ENCODE results near the gene AGO4. TPM values are rescaled to one million over a fixed set of nuclear protein-coding genes. Genes with fewer than 3 reads are reported as not detected.
"Not testable (repeated sequence)": the region's sequence is repeated elsewhere in the genome, so short reads cannot be mapped to it uniquely, and the experiment has no call there.

The AGO4 gene
- total RNA-seq, 2 donors from 2014 or later = 16.2 to 19.4 TPM

GRCh38 chr1:35866991-35867390 lies 59.2 kb downstream of the AGO4 start:
- no peak for DNase-seq (ENCODE audit: low spot score)
- Histone ChIP-seq H3K4me3 (no peak overlapping the region), H3K36me3 (no peaks in the 10 kb centered on the region), H3K27ac (no peak overlapping the region), H3K27me3 (replicated peaks; ENCODE audit: insufficient read depth) (no peaks in the 10 kb centered on the region), H3K9me3 (no peaks in the 10 kb centered on the region), H3K4me1 (ENCODE audit: control insufficient read depth in 1 of 2, low read depth in 2 of 2) (no peaks in the 10 kb centered on the region)
- no peak for ATAC-seq (ENCODE audit: insufficient number of reproducible peaks, low FRiP score, low read depth)
- no peak for TF ChIP-seq CTCF (IDR thresholded peaks at IDR 0.05)

GRCh38 chr1:35869245-35869950 lies 61.6 kb downstream of the AGO4 start:
- DNase-seq (ENCODE audit: low spot score); H3K36me3 ChIP-seq; H3K9me3 ChIP-seq; H3K4me3 ChIP-seq; ATAC-seq (ENCODE audit: insufficient number of reproducible peaks, low FRiP score, low read depth); H3K4me1 ChIP-seq (ENCODE audit: control insufficient read depth in 1 of 2, low read depth in 2 of 2); H3K27me3 ChIP-seq (replicated peaks; ENCODE audit: insufficient read depth); H3K27ac ChIP-seq: not testable (repeated sequence)

GRCh38 chr1:35870651-35871309 lies 63.0 kb downstream of the AGO4 start:
- Histone ChIP-seq H3K9me3 (no peaks in the 10 kb centered on the region), H3K4me1 (ENCODE audit: control insufficient read depth in 1 of 2, low read depth in 2 of 2) (no peaks in the 10 kb centered on the region), H3K36me3 (no peaks in the 10 kb centered on the region), H3K27me3 (replicated peaks; ENCODE audit: insufficient read depth) (no peaks in the 10 kb centered on the region), H3K27ac (no peak overlapping the region), H3K4me3 (no peak overlapping the region)
- ATAC-seq (ENCODE audit: insufficient number of reproducible peaks, low FRiP score, low read depth) = no peak
- DNase-seq (ENCODE audit: low spot score) = no peak
- no peak for TF ChIP-seq CTCF (IDR thresholded peaks at IDR 0.05)

GRCh38 chr1:35873243-35873750 lies 65.5 kb downstream of the AGO4 start:
- DNase-seq (ENCODE audit: low spot score) = no peak
- no peak for TF ChIP-seq CTCF (IDR thresholded peaks at IDR 0.05)
- ATAC-seq (ENCODE audit: insufficient number of reproducible peaks, low FRiP score, low read depth) = no peak

GRCh38 chr1:35874115-35874514 lies 66.3 kb downstream of the AGO4 start:
- not testable (repeated sequence) for H3K27ac ChIP-seq; H3K36me3 ChIP-seq; ATAC-seq (ENCODE audit: insufficient number of reproducible peaks, low FRiP score, low read depth); H3K4me3 ChIP-seq; DNase-seq (ENCODE audit: low spot score); H3K27me3 ChIP-seq (replicated peaks; ENCODE audit: insufficient read depth); H3K4me1 ChIP-seq (ENCODE audit: control insufficient read depth in 1 of 2, low read depth in 2 of 2); H3K9me3 ChIP-seq

More at GRCh38 chr1:35873243-35873750, 65.5 kb downstream of the AGO4 start:
- no peaks in the 10 kb centered on the region for H3K36me3 ChIP-seq
- no peak overlapping the region for H3K27ac ChIP-seq
- no peak overlapping the region for H3K4me3 ChIP-seq
- no peaks in the 10 kb centered on the region for H3K27me3 ChIP-seq (replicated peaks; ENCODE audit: insufficient read depth)
- H3K4me1 ChIP-seq (ENCODE audit: control insufficient read depth in 1 of 2, low read depth in 2 of 2) = no peaks in the 10 kb centered on the region
- H3K9me3 ChIP-seq = no peaks in the 10 kb centered on the region

GRCh38 chr1:35876988-35877387 lies 69.2 kb downstream of the AGO4 start:
- Histone ChIP-seq H3K27ac (no peak overlapping the region), H3K4me3 (no peak overlapping the region), H3K27me3 (replicated peaks; ENCODE audit: insufficient read depth) (no peaks in the 10 kb centered on the region), H3K9me3 (no peaks in the 10 kb centered on the region), H3K36me3 (no peaks in the 10 kb centered on the region), H3K4me1 (ENCODE audit: control insufficient read depth in 1 of 2, low read depth in 2 of 2) (no peaks in the 10 kb centered on the region)
- no peak for DNase-seq (ENCODE audit: low spot score)
- no peak for ATAC-seq (ENCODE audit: insufficient number of reproducible peaks, low FRiP score, low read depth)
- TF ChIP-seq CTCF (IDR thresholded peaks at IDR 0.05) = no peak
